Mucosa of descending colon (tissue), 3 donors: ENCODE measurements around the gene SLC44A3. TPM values are rescaled to one million over a fixed set of nuclear protein-coding genes. Genes with fewer than 3 reads are reported as not detected.
A peak's percentile ranks its signal among the peaks of the same experiment; 100 is the strongest.

Experiments
- ATAC-seq: fragments of 200-7000 bp; cut with Tn5 transposase; one replicate; pipeline ENCODE4 v1.9.1; 2020; ENCODE audit warnings: mild to moderate bottlenecking, moderate library complexity
- DNase-seq, 3 donors: peaks; one replicate each; pipeline ENCODE4 v3.0.0-alpha.2; 2020
- H3K36me3 ChIP-seq: fragments of 200-600 bp; one replicate; pipeline ENCODE4 v1.8.0; 2021; ENCODE audit warnings: low read depth, mild to moderate bottlenecking
- H3K4me1 ChIP-seq: fragments of 200-600 bp; one replicate; pipeline ENCODE4 v1.8.0; 2021; ENCODE audit warnings: low read depth, mild to moderate bottlenecking
- H3K4me3 ChIP-seq: fragments of 200-600 bp; one replicate; pipeline ENCODE4 v1.8.0; 2021; ENCODE audit warnings: mild to moderate bottlenecking
- H3K9me3 ChIP-seq: fragments of 200-600 bp; one replicate; pipeline ENCODE4 v1.8.0; 2021; ENCODE audit warnings: mild to moderate bottlenecking
- intact Hi-C, 2 donors: fragments of 100-400 bp; cut with DNase I in 1 of 2; cut with micrococcal nuclease in 1 of 2; formaldehyde crosslinking; loops; one replicate each; pipeline versions ENCODE4 v1.11.0 to v1.11.1; 2022; cut with DNase I, micrococcal nuclease
- total RNA-seq, 3 donors: library from RNA; stranded (reverse); fragmentation: NEBNext Ultra II Directional in 2 of 3; extraction: Animal tissue kit (Norgen Biotek cat#: 25700) in 2 of 3; gene quantifications; one replicate each; pipeline versions ENCODE4 v1.2.1 to v1.2.4, GENCODE V29; 2021 to 2023
- TF ChIP-seq, protein P1 (sequence below): fragments of 200-600 bp; IDR thresholded peaks from one replicate; pipeline ENCODE4 v1.8.0; 2022; ENCODE audit warnings: antibody characterized with exemption, mild to moderate bottlenecking
- donor health status: DM: no; HTN: no; CAD: no; lungs with moderate emphysema.
- donor health status: DM: no; HTN: no; CAD: no.
- donor health status: DM: no; HTN: yes; CAD: no.

SLC44A3 gene
- total RNA-seq, 3 donors from 2014 or later = 37.4 to 89.1 (median 49.5) TPM

DNA sequence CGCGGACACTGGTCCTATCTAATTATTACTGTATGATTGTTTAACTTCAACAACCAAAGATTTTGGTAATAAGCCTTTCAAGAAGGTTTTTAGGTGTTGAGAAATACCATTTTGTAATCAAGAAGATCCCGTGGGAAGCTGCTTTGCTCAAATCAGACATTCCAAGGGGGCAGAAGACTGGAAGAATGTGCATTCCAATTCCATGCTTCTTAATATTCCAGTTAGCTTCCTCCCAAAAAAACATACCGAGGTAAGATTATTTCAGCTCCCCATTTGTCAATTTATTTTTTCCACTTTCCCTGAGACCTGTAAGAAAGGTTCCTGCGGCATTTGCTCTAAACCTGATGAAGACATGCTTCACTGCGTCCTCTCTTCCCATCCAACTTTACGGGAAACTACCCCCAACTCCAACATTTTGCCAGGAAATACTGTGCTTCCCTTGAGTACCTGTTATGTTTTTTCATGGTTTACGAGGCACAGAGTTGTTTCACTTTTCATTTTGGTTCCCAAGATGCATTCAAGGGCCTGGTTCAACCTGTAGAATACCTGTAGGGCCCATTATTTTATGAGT is 102.7 kb downstream of the SLC44A3 start:
- no peak for ATAC-seq
- Histone ChIP-seq H3K4me1 (peaks cover 47% of the 10 kb centered on the region), H3K4me3 (no peak overlapping the region), H3K36me3 (no peaks in the 10 kb centered on the region), H3K9me3 (no peaks in the 10 kb centered on the region)
- peak in 1 of 3 donors; percentile 24 for DNase-seq
- intact Hi-C loops = loop anchor here in 1 of 2 donors (10.0 kb wide), 2 partner anchors 68 to 122 kb away; no protein-coding TSS in a partner anchor
- TF ChIP-seq, protein P1, sequence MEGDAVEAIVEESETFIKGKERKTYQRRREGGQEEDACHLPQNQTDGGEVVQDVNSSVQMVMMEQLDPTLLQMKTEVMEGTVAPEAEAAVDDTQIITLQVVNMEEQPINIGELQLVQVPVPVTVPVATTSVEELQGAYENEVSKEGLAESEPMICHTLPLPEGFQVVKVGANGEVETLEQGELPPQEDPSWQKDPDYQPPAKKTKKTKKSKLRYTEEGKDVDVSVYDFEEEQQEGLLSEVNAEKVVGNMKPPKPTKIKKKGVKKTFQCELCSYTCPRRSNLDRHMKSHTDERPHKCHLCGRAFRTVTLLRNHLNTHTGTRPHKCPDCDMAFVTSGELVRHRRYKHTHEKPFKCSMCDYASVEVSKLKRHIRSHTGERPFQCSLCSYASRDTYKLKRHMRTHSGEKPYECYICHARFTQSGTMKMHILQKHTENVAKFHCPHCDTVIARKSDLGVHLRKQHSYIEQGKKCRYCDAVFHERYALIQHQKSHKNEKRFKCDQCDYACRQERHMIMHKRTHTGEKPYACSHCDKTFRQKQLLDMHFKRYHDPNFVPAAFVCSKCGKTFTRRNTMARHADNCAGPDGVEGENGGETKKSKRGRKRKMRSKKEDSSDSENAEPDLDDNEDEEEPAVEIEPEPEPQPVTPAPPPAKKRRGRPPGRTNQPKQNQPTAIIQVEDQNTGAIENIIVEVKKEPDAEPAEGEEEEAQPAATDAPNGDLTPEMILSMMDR = no peak

DNA sequence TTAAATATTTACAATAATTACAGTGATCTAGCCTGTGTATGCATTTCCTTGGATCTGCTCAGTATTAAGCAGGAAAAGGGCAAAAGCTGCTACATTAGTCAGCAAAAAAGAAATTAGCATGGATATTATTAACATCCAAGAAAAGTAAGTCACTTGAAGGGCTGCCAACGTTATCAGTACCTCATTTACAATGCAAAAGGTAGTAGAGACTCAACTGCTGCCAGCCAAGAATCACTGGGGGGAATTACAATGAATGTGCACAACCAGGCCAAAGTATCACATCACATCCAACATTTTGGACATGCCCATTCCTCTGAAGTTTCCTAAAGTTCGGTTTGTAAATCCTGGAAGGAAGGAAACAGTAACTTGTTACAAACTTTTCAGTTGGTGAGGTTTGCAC is 104.8 kb downstream of the SLC44A3 start:
- H3K4me1 ChIP-seq = peaks cover 41% of the 10 kb centered on the region
- H3K9me3 ChIP-seq = no peaks in the 10 kb centered on the region
- ATAC-seq = no peak
- TF ChIP-seq, protein P1 = no peak
- no peaks in the 10 kb centered on the region for H3K36me3 ChIP-seq
- peak in 1 of 3 donors; percentile 51 for DNase-seq
- no peak overlapping the region for H3K4me3 ChIP-seq
- intact Hi-C loops = loop anchor here (5.0 to 10.0 kb wide), 3 partner anchors 63 to 120 kb away; no protein-coding TSS in a partner anchor

DNA sequence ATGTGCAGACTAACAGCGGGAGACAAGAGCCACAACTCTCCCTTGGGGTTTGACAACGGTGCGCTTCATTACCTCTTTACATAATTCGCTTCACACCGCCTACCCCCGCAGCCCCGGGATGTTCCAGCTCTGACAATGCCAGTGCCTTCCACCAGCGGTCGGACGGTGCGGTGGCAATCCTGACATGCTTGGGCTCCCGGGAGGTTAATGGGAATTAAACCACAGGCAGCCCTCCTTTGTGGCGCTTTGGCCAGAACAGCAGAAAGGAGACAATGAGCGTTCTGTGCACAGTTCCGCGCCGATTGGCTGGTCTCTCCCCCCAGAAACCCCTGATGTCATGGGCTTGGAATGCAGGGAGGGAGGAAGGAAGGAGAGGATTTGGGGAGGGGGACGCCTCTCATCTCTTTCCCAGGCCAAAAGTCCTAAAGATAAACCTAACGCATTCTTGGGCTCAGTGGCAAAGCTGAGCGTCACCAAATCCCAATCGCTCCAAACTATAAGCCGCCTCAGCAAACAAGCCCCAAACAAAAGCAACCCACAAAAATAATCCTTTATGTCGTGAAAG is 105.5 kb downstream of the SLC44A3 start:
- TF ChIP-seq, protein P1 = no peak
- H3K36me3 ChIP-seq = no peaks in the 10 kb centered on the region
- intact Hi-C loops = loop anchor here (5.0 to 10.0 kb wide), 3 partner anchors 63 to 119 kb away; no protein-coding TSS in a partner anchor
- H3K4me1 ChIP-seq = peaks cover 36% of the 10 kb centered on the region
- peak overlapping the region; percentile 75 for H3K4me3 ChIP-seq
- H3K9me3 ChIP-seq = no peaks in the 10 kb centered on the region
- ATAC-seq = peak; percentile 2
- DNase-seq = peak; percentile 58 to 64 (median 61)

DNA sequence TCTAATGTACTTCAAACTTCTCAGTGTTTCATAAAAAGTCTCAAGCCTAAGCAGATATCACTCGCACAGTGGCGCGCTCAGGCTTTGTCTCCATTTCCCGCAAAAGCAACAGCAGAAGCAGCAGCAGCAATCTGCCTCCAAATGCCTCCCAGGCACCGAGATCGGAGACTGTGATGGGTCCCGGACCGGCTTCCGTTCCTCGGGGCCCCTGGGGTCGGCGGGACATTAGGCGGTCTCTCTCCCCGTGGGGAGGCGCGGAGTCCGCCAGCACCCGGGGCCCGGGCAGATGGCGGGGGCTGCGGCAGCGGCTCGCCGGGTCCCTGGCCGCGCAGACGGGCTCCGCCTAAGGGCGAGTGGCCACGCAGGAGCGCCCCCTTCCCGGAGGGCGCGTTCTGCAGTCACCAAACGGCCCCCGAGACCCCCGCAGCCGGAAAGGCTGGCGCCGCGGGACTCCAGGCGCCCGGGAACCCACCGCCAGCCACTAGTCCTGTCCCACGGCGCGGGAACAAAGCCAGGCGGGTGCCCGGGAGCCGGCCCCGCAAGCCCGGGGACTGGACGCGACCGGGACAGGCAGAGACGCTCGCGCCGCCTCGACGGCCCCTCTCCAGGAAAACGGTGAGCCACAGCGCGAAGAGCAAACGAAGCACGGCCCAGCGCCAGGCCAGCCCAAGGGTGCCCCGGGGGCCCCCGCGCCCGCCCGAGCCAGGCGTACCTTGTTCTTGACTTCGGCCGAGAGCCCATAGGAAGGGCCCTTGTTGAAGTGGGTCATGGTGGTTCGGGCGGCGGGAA is 106.2 kb downstream of the SLC44A3 start:
- peaks cover 39% of the 10 kb centered on the region for H3K4me1 ChIP-seq
- DNase-seq (peak; percentile 57 to 79 (median 64)), ATAC-seq (peak; percentile 55)
- intact Hi-C loops = loop anchor here (5.0 to 10.0 kb wide), 3 partner anchors 64 to 118 kb away; no protein-coding TSS in a partner anchor
- H3K36me3 ChIP-seq = no peaks in the 10 kb centered on the region
- H3K4me3 ChIP-seq = peak overlapping the region; percentile 75
- no peaks in the 10 kb centered on the region for H3K9me3 ChIP-seq
- TF ChIP-seq, protein P1 = no peak

DNA sequence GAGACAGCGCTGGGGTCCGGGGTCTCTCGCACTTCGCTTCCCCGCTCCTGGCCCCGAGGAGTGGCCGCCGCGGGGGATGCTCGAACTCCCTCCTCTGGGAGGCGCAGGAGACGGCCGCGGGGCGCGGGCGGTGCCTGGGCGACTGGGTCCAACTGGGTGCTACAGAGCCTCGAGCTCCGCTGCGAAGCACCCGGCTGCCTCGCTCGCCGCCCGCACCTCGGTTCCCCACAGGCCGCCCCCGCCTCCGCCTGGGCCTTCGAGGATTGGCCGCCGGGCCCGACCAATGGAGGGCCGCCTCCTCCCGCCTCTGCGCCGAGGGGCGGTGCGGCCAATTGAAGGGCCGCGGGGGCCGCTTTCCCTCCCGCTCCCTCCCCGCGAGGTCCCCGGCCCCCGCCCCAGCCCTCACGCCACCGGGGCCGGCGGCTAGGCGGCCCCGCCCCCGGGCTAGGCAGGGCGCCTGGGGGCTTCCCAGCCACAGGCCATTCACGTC is 106.8 kb downstream of the SLC44A3 start, which contains the start of gene CNN3:
TSS of gene CNN3 (minus strand) at position 196 of the 490 bp plus-strand sequence. CDS start 216 bp downstream, outside the sequence.
- peak; percentile 89 to 96 (median 94) for DNase-seq
- intact Hi-C loops = loop anchor here (5.0 to 10.0 kb wide), 3 partner anchors 65 to 118 kb away; no protein-coding TSS in a partner anchor
- Histone ChIP-seq H3K4me1 (peaks cover 34% of the 10 kb centered on the region), H3K9me3 (no peaks in the 10 kb centered on the region), H3K36me3 (no peaks in the 10 kb centered on the region), H3K4me3 (peak within 1 kb of the TSS; percentile 75)
- peak; percentile 90 for ATAC-seq
- TF ChIP-seq, protein P1 = no peak
